ENCODE data around the gene UMODL1. TPM values are rescaled to one million over a fixed set of nuclear protein-coding genes. Genes with fewer than 3 reads are reported as not detected.

Gene UMODL1
- total and polyA plus RNA-seq, 2 donors from 2014 or later: 0.39 TPM; not detected in 1

- H3K27me3 ChIP-seq (ENCODE audit: control insufficient read depth, insufficient read depth, low read length): no peaks in the 10 kb centered on the region
- peaks cover 3 to 8% (median 4%) of the 10 kb centered on the region in 3 donors for H3K4me1 ChIP-seq (ENCODE audit: control insufficient read depth in 2 of 3, insufficient read depth in 2 of 3, low read depth in 1 of 3, low read length in 3 of 3)
- no peak overlapping the region for H3K9ac ChIP-seq (ENCODE audit: low read length in 3 of 3)
- intact Hi-C loops (cut with DNase I): loop anchor here (5.0 kb wide), 1 partner anchor 110 kb away; no protein-coding TSS in a partner anchor
- FAIRE-seq: no peak
- no peaks in the 10 kb centered on the region for H3K9me3 ChIP-seq (ENCODE audit: control insufficient read depth in 2 of 3, insufficient read depth in 1 of 3, low read length in 3 of 3)
- no peak for TF ChIP-seq CTCF (IDR thresholded peaks at IDR 0.05; ENCODE audit: borderline replicate concordance, extremely low read depth, insufficient read depth)
- peak in 1 of 5 donors; percentile 71 for DNase-seq
- no peaks in the 10 kb centered on the region for H3K36me3 ChIP-seq (ENCODE audit: control insufficient read depth in 2 of 3, insufficient read depth in 3 of 3, low read length in 3 of 3)
- H3K4me3 ChIP-seq (ENCODE audit: low read length in 3 of 3): no peak overlapping the region
- no peak overlapping the region for H3K27ac ChIP-seq (ENCODE audit: low read depth in 2 of 2, low read length in 2 of 2)
Measured at GRCh38 chr21:42146821-42147220, 75.7 kb downstream of the UMODL1 start.

DNA sequence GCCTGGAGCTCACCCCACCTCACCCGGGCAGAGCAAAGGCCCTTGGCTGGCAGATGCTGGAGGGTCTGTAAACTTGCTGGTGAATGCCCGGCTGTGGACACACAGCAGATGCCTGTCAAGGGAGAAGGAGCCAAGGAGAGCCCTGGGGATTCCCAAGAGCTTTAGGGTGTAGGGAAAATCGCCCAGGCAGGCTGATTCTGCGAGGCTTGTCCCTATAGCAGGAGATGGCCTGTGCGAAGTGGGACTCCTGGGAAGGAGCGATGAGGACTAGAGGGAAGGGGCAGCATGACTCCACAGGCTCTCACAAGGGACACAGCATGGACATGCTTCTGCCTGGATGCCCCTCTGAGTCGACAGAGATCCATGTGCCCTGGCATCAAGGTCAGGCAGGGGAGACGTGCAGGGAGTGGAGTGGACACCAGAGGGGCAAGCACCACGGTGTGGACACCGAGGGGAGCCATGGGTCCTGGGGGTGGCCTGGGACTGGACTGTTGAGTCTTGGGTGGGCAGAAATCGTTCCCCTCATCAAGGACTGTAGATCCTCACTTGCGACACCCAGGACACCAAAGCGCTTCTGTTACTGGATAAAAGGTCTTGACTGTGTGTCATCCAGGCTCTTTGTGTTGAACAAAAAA lies 76.4 kb downstream of the UMODL1 start:
- intact Hi-C loops (cut with DNase I): loop anchor here (5.0 kb wide), 1 partner anchor 110 kb away; no protein-coding TSS in a partner anchor
- no peak for TF ChIP-seq CTCF (IDR thresholded peaks at IDR 0.05; ENCODE audit: borderline replicate concordance, extremely low read depth, insufficient read depth)
- Histone ChIP-seq H3K9me3 (ENCODE audit: control insufficient read depth in 2 of 3, insufficient read depth in 1 of 3, low read length in 3 of 3) (no peaks in the 10 kb centered on the region), H3K4me3 (ENCODE audit: low read length in 3 of 3) (no peak overlapping the region), H3K4me1 (ENCODE audit: control insufficient read depth in 2 of 3, insufficient read depth in 2 of 3, low read depth in 1 of 3, low read length in 3 of 3) (peaks cover 4 to 8% (median 6%) of the 10 kb centered on the region in 3 donors), H3K36me3 (ENCODE audit: control insufficient read depth in 2 of 3, insufficient read depth in 3 of 3, low read length in 3 of 3) (no peaks in the 10 kb centered on the region), H3K9ac (ENCODE audit: low read length in 3 of 3) (no peak overlapping the region), H3K27me3 (ENCODE audit: control insufficient read depth, insufficient read depth, low read length) (no peaks in the 10 kb centered on the region), H3K27ac (ENCODE audit: low read depth in 2 of 2, low read length in 2 of 2) (no peak overlapping the region)
- peak in 1 of 5 donors; percentile 75 for DNase-seq
- no peak for FAIRE-seq

DNA sequence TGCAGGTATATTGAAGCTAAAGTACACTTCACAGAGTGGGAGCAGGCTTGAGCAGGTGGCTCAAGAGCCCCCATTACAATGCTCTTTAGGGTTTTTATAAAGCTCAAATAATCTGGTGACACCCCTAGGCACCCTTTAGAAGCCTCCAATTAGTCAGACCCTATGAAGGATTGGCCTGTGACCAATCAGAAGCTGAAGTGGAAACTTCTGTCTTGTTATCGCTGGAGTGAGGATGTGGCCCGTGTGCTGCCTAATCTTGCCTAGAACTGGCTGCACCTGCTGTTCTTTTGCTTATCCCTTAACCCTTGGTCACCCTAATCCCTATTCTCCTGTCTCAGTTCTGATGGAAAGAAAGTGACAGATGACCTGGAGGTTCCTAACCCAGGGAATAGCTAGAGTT lies 77.0 kb downstream of the UMODL1 start:
- TF ChIP-seq CTCF (IDR thresholded peaks at IDR 0.05; ENCODE audit: borderline replicate concordance, extremely low read depth, insufficient read depth): no peak
- Histone ChIP-seq H3K27ac (ENCODE audit: low read depth in 2 of 2, low read length in 2 of 2) (no peak overlapping the region), H3K36me3 (ENCODE audit: control insufficient read depth in 2 of 3, insufficient read depth in 3 of 3, low read length in 3 of 3) (no peaks in the 10 kb centered on the region), H3K9ac (ENCODE audit: low read length in 3 of 3) (no peak overlapping the region), H3K27me3 (ENCODE audit: control insufficient read depth, insufficient read depth, low read length) (no peaks in the 10 kb centered on the region), H3K4me3 (ENCODE audit: low read length in 3 of 3) (no peak overlapping the region), H3K4me1 (ENCODE audit: control insufficient read depth in 2 of 3, insufficient read depth in 2 of 3, low read depth in 1 of 3, low read length in 3 of 3) (peaks cover 4 to 8% (median 6%) of the 10 kb centered on the region in 3 donors), H3K9me3 (ENCODE audit: control insufficient read depth in 2 of 3, insufficient read depth in 1 of 3, low read length in 3 of 3) (no peaks in the 10 kb centered on the region)
- FAIRE-seq (no peak), DNase-seq (no peak)
- intact Hi-C loops (cut with DNase I): loop anchor here (5.0 kb wide), 1 partner anchor 109 kb away; no protein-coding TSS in a partner anchor

Data from kidney (tissue), 14 donors.